ENCODE results near the gene COX18.

The COX18 gene

DNA sequence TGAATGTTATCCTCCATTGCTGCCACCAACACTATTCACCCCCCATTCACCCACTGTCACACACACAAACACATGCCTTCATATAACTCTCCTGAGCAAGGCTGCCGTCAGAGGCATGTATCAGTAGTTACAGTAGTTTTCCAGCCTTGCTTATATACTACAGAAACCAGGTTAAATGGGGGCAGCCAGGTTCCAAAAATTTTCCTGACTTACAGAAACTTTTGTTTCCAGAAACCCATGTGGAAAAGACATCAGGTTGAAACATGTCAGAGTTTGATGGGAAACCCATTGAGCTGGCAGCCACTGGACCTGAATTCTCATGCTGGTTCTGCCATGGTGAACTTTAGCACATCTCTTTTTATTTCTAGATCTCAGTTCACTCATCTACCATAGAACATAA is 64.0 kb downstream of the COX18 start:
- H3K9ac ChIP-seq (ENCODE audit: low read length in 5 of 5) = no peak overlapping the region
- no peak overlapping the region for H3K27ac ChIP-seq (ENCODE audit: low read depth, low read length)
- H3K4me3 ChIP-seq (ENCODE audit: low read depth in 1 of 5, low read length in 5 of 5) = no peak overlapping the region
- H3K36me3 ChIP-seq (ENCODE audit: control insufficient read depth in 5 of 5, insufficient read depth in 5 of 5, low read length in 5 of 5) = no peaks in the 10 kb centered on the region
- H3K4me1 ChIP-seq (ENCODE audit: control insufficient read depth in 5 of 5, insufficient read depth in 5 of 5, low read length in 5 of 5) = peaks cover 0 to 6% (median 0%) of the 10 kb centered on the region in 5 donors
- H3K9me3 ChIP-seq (ENCODE audit: control insufficient read depth in 5 of 5, low read length in 5 of 5) = no peaks in the 10 kb centered on the region
- H3K27me3 ChIP-seq (ENCODE audit: control insufficient read depth in 5 of 5, insufficient read depth in 4 of 5, low read length in 5 of 5) = no peaks in the 10 kb centered on the region
